GM23338 (cell line): ENCODE data around the gene PMVK. TPM values are rescaled to one million over a fixed set of nuclear protein-coding genes. Genes with fewer than 3 reads are reported as not detected.

ENCODE experiments used
- ATAC-seq: fragments of 200-7000 bp; cut with Tn5 transposase; 3 replicates; pipeline ENCODE4 v1.9.1; 2020
- DNase-seq: peaks from one replicate; pipeline ENCODE4 v3.0.0-alpha.2; 2015; ENCODE audit warnings: low spot score
- H2AFZ ChIP-seq: fragments of 200-600 bp; sonication (generic); 2 replicates; pipeline ENCODE4 v1.8.0; 2016; ENCODE audit warnings: antibody characterized with exemption, mild to moderate bottlenecking, moderate library complexity
- H3F3A ChIP-seq: fragments of 200-600 bp; sonication (generic); replicated peaks from 2 replicates; pipeline ENCODE4 v1.8.0; 2017; ENCODE audit warnings: antibody characterized with exemption, mixed run types, low read depth
- H3K27ac ChIP-seq: fragments of 200-600 bp; sonication (generic); 2 replicates; pipeline ENCODE4 v1.6.1; 2016; ENCODE audit warnings: low read depth
- H3K27me3 ChIP-seq: fragments of 200-600 bp; sonication (generic); 2 replicates; pipeline ENCODE4 v1.8.0; 2016; ENCODE audit warnings: mild to moderate bottlenecking, mixed run types, moderate library complexity; ENCODE audit not compliant: insufficient read depth
- H3K36me3 ChIP-seq: fragments of 200-600 bp; sonication (generic); 2 replicates; pipeline ENCODE4 v1.8.0; 2016; ENCODE audit warnings: mild to moderate bottlenecking; ENCODE audit not compliant: insufficient read depth
- H3K4me1 ChIP-seq: fragments of 200-600 bp; sonication (generic); 2 replicates; pipeline ENCODE4 v1.8.0; 2016; ENCODE audit warnings: mild to moderate bottlenecking, moderate library complexity; ENCODE audit not compliant: insufficient read depth
- H3K4me2 ChIP-seq: fragments of 200-600 bp; sonication (generic); 2 replicates; pipeline ENCODE4 v1.7.1; 2017; ENCODE audit warnings: mixed run types
- H3K4me3 ChIP-seq: fragments of 200-600 bp; sonication (generic); 2 replicates; pipeline ENCODE4 v1.6.1; 2016; ENCODE audit warnings: mixed run types
- H3K79me2 ChIP-seq: fragments of 200-600 bp; sonication (generic); replicated peaks from 2 replicates; pipeline ENCODE4 v1.8.0; 2017; ENCODE audit warnings: mild to moderate bottlenecking; ENCODE audit not compliant: insufficient read depth
- H3K9me2 ChIP-seq: fragments of 200-600 bp; sonication (generic); 2 replicates; pipeline ENCODE4 v1.8.0; 2017; ENCODE audit not compliant: insufficient read depth
- H4K20me1 ChIP-seq: fragments of 200-600 bp; sonication (generic); replicated peaks from 2 replicates; pipeline ENCODE4 v1.8.0; 2017; ENCODE audit warnings: mild to moderate bottlenecking; ENCODE audit not compliant: insufficient read depth
- H3K27ac Mint-ChIP-seq: 2 replicates; pipeline ENCODE4 v1.8.0; 2020; ENCODE audit warnings: inconsistent platforms, mild to moderate bottlenecking, moderate library complexity, mixed read lengths
- H3K27me3 Mint-ChIP-seq: 3 replicates; pipeline ENCODE4 v1.8.0; 2022; ENCODE audit warnings: low read depth, mild to moderate bottlenecking, moderate library complexity, mixed read lengths, inconsistent platforms; ENCODE audit not compliant: insufficient read depth, poor library complexity
- H3K36me3 Mint-ChIP-seq: 3 replicates; pipeline ENCODE4 v1.8.0; 2021; ENCODE audit warnings: low read depth, mild to moderate bottlenecking, inconsistent platforms, moderate library complexity, mixed read lengths
- H3K4me1 Mint-ChIP-seq: 3 replicates; pipeline ENCODE4 v1.8.0; 2020; ENCODE audit warnings: mild to moderate bottlenecking, inconsistent platforms, mixed read lengths
- H3K4me3 Mint-ChIP-seq: 3 replicates; pipeline ENCODE4 v1.8.0; 2021; ENCODE audit warnings: moderate library complexity, mild to moderate bottlenecking, inconsistent platforms, mixed read lengths
- H3K9me3 Mint-ChIP-seq: 3 replicates; pipeline ENCODE4 v1.8.0; 2020; ENCODE audit warnings: moderate library complexity, mild to moderate bottlenecking, inconsistent platforms, mixed read lengths
- CREB1 ChIP-seq: fragments of 250-450 bp; sonication (Bioruptor Pico); IDR thresholded peaks from 2 replicates; pipeline ENCODE4 v1.5.0; 2020; ENCODE audit warnings: low read depth, mild to moderate bottlenecking, moderate library complexity
- EZH2 ChIP-seq: fragments of 200-600 bp; sonication (generic); IDR thresholded peaks from one replicate; pipeline ENCODE4 v1.8.0; 2017; ENCODE audit warnings: antibody characterized with exemption, mild to moderate bottlenecking, low read depth; ENCODE audit not compliant: unreplicated experiment
- JUNB ChIP-seq: IDR thresholded peaks from one replicate; pipeline ENCODE4 v1.6.1; 2016; ENCODE audit warnings: antibody characterized with exemption; ENCODE audit not compliant: unreplicated experiment
- NANOG ChIP-seq: IDR thresholded peaks from 2 replicates; pipeline ENCODE4 v1.6.1; 2016; ENCODE audit warnings: antibody characterized with exemption, borderline replicate concordance
- POLR2AphosphoS5 ChIP-seq: IDR thresholded peaks from 2 replicates; pipeline ENCODE4 v1.6.1; 2016; ENCODE audit warnings: antibody characterized with exemption, low read depth
- ZNF114 ChIP-seq: fragments of 250-450 bp; sonication (Bioruptor Pico); IDR thresholded peaks from 2 replicates; pipeline ENCODE4 v1.5.0; 2020; ENCODE audit warnings: mild to moderate bottlenecking, moderate library complexity
- polyA plus RNA-seq: library from polyadenylated mRNA; unstranded; fragments of >200 nt; fragmentation: Nextera tagmentation; extraction: Ambion mirVana; gene quantifications from 2 replicates; pipeline ENCODE4 v1.2.1, GENCODE V29; 2016
- total RNA-seq: library from RNA; depleted of rRNA; stranded (reverse); fragments of >200 nt; shearing (Covaris generic); gene quantifications from 2 replicates; pipeline ENCODE4 v1.2.3, GENCODE V29; 2014
- TF ChIP-seq, protein P1 (sequence below): IDR thresholded peaks from one replicate; pipeline ENCODE4 v1.6.1; 2018; ENCODE audit warnings: antibody characterized with exemption; ENCODE audit not compliant: unreplicated experiment
- TF ChIP-seq, protein P2 (sequence below): fragments of 250-450 bp; sonication (Bioruptor Pico); IDR thresholded peaks from 2 replicates; pipeline ENCODE4 v1.5.0; 2020; ENCODE audit warnings: mild to moderate bottlenecking, moderate library complexity

The PMVK gene
- total and polyA plus RNA-seq, 2 experiments from 2014 or later, result 8.1 to 25.0 TPM

DNA sequence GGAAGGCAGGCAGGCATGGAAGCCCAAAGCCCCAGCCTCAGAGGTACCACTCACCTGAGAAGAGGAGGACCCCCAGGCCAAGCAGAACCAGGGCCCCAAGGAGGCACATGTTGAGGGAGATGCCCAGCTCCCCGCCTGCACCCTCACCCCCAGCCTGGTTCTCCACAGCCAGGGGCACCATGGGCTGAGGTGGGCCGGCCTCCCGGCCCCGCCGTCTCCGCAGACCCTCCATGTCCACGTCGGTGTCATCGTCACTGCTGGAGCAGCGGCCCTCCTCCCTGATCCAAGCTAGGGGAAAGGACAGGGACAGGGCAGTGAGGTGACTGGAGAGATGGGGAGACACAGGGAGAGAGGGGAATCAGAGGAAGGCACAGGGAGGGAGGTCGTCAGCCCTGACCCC is 11.6 kb upstream of the PMVK start:
- Histone ChIP-seq H3K27me3 (no peaks in the 10 kb centered on the region), H3K4me3 (no peak overlapping the region), H3K36me3 (no peaks in the 10 kb centered on the region), H3F3A (no peaks in the 10 kb centered on the region), H4K20me1 (no peaks in the 10 kb centered on the region), H3K79me2 (no peaks in the 10 kb centered on the region), H3K4me1 (peaks cover 3% of the 10 kb centered on the region; the same call in 1 of the 2 replicates), H3K4me2 (no peak overlapping the region), H2AFZ (no peak overlapping the region), H3K9me2 (no peaks in the 10 kb centered on the region), H3K27ac (no peak overlapping the region)
- TF ChIP-seq POLR2AphosphoS5 (no peak), CREB1 (CRISPR knock-in tag) (no peak), ZNF114 (CRISPR knock-in tag) (no peak), EZH2 (no peak), NANOG (no peak), JUNB (no peak)
- TF ChIP-seq, protein P1, sequence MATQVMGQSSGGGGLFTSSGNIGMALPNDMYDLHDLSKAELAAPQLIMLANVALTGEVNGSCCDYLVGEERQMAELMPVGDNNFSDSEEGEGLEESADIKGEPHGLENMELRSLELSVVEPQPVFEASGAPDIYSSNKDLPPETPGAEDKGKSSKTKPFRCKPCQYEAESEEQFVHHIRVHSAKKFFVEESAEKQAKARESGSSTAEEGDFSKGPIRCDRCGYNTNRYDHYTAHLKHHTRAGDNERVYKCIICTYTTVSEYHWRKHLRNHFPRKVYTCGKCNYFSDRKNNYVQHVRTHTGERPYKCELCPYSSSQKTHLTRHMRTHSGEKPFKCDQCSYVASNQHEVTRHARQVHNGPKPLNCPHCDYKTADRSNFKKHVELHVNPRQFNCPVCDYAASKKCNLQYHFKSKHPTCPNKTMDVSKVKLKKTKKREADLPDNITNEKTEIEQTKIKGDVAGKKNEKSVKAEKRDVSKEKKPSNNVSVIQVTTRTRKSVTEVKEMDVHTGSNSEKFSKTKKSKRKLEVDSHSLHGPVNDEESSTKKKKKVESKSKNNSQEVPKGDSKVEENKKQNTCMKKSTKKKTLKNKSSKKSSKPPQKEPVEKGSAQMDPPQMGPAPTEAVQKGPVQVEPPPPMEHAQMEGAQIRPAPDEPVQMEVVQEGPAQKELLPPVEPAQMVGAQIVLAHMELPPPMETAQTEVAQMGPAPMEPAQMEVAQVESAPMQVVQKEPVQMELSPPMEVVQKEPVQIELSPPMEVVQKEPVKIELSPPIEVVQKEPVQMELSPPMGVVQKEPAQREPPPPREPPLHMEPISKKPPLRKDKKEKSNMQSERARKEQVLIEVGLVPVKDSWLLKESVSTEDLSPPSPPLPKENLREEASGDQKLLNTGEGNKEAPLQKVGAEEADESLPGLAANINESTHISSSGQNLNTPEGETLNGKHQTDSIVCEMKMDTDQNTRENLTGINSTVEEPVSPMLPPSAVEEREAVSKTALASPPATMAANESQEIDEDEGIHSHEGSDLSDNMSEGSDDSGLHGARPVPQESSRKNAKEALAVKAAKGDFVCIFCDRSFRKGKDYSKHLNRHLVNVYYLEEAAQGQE, result no peak
- TF ChIP-seq, protein P2, sequence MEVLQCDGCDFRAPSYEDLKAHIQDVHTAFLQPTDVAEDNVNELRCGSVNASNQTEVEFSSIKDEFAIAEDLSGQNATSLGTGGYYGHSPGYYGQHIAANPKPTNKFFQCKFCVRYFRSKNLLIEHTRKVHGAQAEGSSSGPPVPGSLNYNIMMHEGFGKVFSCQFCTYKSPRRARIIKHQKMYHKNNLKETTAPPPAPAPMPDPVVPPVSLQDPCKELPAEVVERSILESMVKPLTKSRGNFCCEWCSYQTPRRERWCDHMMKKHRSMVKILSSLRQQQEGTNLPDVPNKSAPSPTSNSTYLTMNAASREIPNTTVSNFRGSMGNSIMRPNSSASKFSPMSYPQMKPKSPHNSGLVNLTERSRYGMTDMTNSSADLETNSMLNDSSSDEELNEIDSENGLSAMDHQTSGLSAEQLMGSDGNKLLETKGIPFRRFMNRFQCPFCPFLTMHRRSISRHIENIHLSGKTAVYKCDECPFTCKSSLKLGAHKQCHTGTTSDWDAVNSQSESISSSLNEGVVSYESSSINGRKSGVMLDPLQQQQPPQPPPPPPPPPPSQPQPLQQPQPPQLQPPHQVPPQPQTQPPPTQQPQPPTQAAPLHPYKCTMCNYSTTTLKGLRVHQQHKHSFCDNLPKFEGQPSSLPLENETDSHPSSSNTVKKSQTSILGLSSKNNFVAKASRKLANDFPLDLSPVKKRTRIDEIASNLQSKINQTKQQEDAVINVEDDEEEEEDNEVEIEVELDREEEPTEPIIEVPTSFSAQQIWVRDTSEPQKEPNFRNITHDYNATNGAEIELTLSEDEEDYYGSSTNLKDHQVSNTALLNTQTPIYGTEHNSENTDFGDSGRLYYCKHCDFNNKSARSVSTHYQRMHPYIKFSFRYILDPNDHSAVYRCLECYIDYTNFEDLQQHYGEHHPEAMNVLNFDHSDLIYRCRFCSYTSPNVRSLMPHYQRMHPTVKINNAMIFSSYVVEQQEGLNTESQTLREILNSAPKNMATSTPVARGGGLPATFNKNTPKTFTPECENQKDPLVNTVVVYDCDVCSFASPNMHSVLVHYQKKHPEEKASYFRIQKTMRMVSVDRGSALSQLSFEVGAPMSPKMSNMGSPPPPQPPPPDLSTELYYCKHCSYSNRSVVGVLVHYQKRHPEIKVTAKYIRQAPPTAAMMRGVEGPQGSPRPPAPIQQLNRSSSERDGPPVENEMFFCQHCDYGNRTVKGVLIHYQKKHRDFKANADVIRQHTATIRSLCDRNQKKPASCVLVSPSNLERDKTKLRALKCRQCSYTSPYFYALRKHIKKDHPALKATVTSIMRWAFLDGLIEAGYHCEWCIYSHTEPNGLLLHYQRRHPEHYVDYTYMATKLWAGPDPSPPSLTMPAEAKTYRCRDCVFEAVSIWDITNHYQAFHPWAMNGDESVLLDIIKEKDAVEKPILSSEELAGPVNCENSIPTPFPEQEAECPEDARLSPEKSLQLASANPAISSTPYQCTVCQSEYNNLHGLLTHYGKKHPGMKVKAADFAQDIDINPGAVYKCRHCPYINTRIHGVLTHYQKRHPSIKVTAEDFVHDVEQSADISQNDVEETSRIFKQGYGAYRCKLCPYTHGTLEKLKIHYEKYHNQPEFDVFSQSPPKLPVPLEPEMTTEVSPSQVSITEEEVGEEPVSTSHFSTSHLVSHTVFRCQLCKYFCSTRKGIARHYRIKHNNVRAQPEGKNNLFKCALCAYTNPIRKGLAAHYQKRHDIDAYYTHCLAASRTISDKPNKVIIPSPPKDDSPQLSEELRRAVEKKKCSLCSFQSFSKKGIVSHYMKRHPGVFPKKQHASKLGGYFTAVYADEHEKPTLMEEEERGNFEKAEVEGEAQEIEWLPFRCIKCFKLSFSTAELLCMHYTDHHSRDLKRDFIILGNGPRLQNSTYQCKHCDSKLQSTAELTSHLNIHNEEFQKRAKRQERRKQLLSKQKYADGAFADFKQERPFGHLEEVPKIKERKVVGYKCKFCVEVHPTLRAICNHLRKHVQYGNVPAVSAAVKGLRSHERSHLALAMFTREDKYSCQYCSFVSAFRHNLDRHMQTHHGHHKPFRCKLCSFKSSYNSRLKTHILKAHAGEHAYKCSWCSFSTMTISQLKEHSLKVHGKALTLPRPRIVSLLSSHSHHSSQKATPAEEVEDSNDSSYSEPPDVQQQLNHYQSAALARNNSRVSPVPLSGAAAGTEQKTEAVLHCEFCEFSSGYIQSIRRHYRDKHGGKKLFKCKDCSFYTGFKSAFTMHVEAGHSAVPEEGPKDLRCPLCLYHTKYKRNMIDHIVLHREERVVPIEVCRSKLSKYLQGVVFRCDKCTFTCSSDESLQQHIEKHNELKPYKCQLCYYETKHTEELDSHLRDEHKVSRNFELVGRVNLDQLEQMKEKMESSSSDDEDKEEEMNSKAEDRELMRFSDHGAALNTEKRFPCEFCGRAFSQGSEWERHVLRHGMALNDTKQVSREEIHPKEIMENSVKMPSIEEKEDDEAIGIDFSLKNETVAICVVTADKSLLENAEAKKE, result no peak
- Mint-ChIP-seq H3K36me3 (no peaks in the 10 kb centered on the region; the same call in 2 of the 3 replicates), H3K9me3 (no peaks in the 10 kb centered on the region), H3K4me1 (peaks cover 15% of the 10 kb centered on the region; the same call in 2 of the 3 replicates), H3K27ac (no peak overlapping the region), H3K4me3 (no peak overlapping the region), H3K27me3 (peaks cover 8% of the 10 kb centered on the region)
- DNase-seq, result no peak
- ATAC-seq, result no peak
